HepG2 (cell line): Measurements from ENCODE around the gene ABAT. TPM values are rescaled to one million over a fixed set of nuclear protein-coding genes. Genes with fewer than 3 reads are reported as not detected.

Experiments used
- DNMT1 ChIP-seq: sonication (generic); formaldehyde crosslinking; IDR thresholded peaks from 2 replicates; pipeline ENCODE4 v1.5.1; 2020; ENCODE audit warnings: mild to moderate bottlenecking, missing genetic modification reagents
- EP300 ChIP-seq, 3 experiments: sonication (generic) in 1 of 3; formaldehyde crosslinking in 1 of 3; IDR thresholded peaks; 2 replicates each; pipeline versions ENCODE4 v1.5.1 to v1.6.1; 2011 to 2020; ENCODE audit warnings: low read depth in 2 of 3, low read length in 2 of 3, borderline replicate concordance in 1 of 3, improper control_type of control experiment in 1 of 3, mild to moderate bottlenecking in 1 of 3, missing genetic modification reagents in 1 of 3, moderate library complexity in 1 of 3
- HMGXB4 ChIP-seq, 2 experiments: sonication (generic) in 1 of 2; formaldehyde crosslinking in 1 of 2; IDR thresholded peaks; 2 replicates each; pipeline versions ENCODE4 v1.4.0 to v1.6.1; 2018 to 2020; ENCODE audit warnings: missing genetic modification reagents in 2 of 2, borderline replicate concordance in 1 of 2, low read depth in 1 of 2, mild to moderate bottlenecking in 1 of 2, missing biosample characterization in 1 of 2
- HNF1A ChIP-seq, 2 experiments: sonication (generic) in 1 of 2; formaldehyde crosslinking in 1 of 2; IDR thresholded peaks; 2 replicates each; pipeline versions ENCODE4 v1.4.0 to v1.6.1; 2016 to 2020; ENCODE audit warnings: borderline replicate concordance in 1 of 2, low read depth in 1 of 2, mild to moderate bottlenecking in 1 of 2, missing genetic modification reagents in 1 of 2
- IKZF5 ChIP-seq: IDR thresholded peaks from 2 replicates; pipeline ENCODE4 v1.6.1; 2018; ENCODE audit warnings: missing genetic modification reagents, mild to moderate bottlenecking, missing compliant biosample characterization
- KAT8 ChIP-seq: IDR thresholded peaks from 2 replicates; pipeline ENCODE4 v1.6.1; 2016; ENCODE audit warnings: missing genetic modification reagents, missing compliant biosample characterization
- MED13 ChIP-seq: sonication (generic); formaldehyde crosslinking; IDR thresholded peaks from 2 replicates; pipeline ENCODE4 v1.5.0; 2020; ENCODE audit warnings: missing genetic modification reagents
- RFXANK ChIP-seq: IDR thresholded peaks from 2 replicates; pipeline ENCODE4 v1.6.1; 2016
- SALL2 ChIP-seq: sonication (generic); formaldehyde crosslinking; IDR thresholded peaks from 2 replicates; pipeline ENCODE4 v1.8.1; 2023; ENCODE audit warnings: mild to moderate bottlenecking, missing genetic modification reagents, inconsistent platforms
- THAP11 ChIP-seq: IDR thresholded peaks from 2 replicates; pipeline ENCODE4 v1.6.1; 2016; ENCODE audit warnings: missing biosample characterization, missing genetic modification reagents
- TOE1 ChIP-seq: sonication (generic); formaldehyde crosslinking; IDR thresholded peaks from 2 replicates; pipeline ENCODE4 v1.4.0; 2020; ENCODE audit warnings: mild to moderate bottlenecking, missing genetic modification reagents
- ZNF260 ChIP-seq: sonication (generic); formaldehyde crosslinking; IDR thresholded peaks from 2 replicates; pipeline ENCODE4 v1.4.0; 2020; ENCODE audit warnings: missing genetic modification reagents, low read depth, mild to moderate bottlenecking, borderline replicate concordance
- ZNF333 ChIP-seq: sonication (generic); formaldehyde crosslinking; IDR thresholded peaks from 2 replicates; pipeline ENCODE4 v1.4.0; 2020; ENCODE audit warnings: mild to moderate bottlenecking, missing genetic modification reagents, borderline replicate concordance
- ZNF441 ChIP-seq: sonication (generic); formaldehyde crosslinking; IDR thresholded peaks from 2 replicates; pipeline ENCODE4 v1.7.0; 2021; ENCODE audit warnings: missing genetic modification reagents, borderline replicate concordance
- ZNF687 ChIP-seq: sonication (generic); formaldehyde crosslinking; IDR thresholded peaks from 2 replicates; pipeline ENCODE4 v1.5.1; 2020; ENCODE audit warnings: mild to moderate bottlenecking, missing genetic modification reagents, moderate library complexity
- ZSCAN25 ChIP-seq: sonication (generic); formaldehyde crosslinking; IDR thresholded peaks from 2 replicates; pipeline ENCODE4 v1.8.0; 2022; ENCODE audit warnings: mild to moderate bottlenecking, missing genetic modification reagents
- polyA plus RNA-seq, 8 experiments: library from polyadenylated mRNA; depleted of rRNA in 3 of 8; stranded (reverse) in 7 of 8; unstranded in 1 of 8; fragments of >200 nt; fragmentation: Illumina TruSeq in 4 of 8; extraction: Trizol in 4 of 8; gene quantifications; 2 replicates each; pipeline versions ENCODE4 v1.2.1 to v1.2.3, GENCODE V29; 2011 to 2016; ENCODE audit warnings: low read depth in 4 of 8, missing spikeins in 1 of 8, mixed read lengths in 1 of 8; ENCODE audit not compliant: insufficient read depth in 1 of 8
- total RNA-seq, 5 experiments: library from RNA; depleted of rRNA; stranded (reverse); fragments of >200 nt; fragmentation: Illumina TruSeq; extraction: Trizol; gene quantifications; 2 replicates each; pipeline ENCODE4 v1.2.3, GENCODE V29; 2016; ENCODE audit warnings: low read depth in 1 of 5

The ABAT gene
- total and polyA plus RNA-seq, 2 of the 13 experiments (the other 11 are each of a cell fraction or from before 2014, with no cell fraction given): 47.6 to 97.3 TPM

- TF ChIP-seq ZSCAN25 (CRISPR knock-in tag) (peak; percentile 48; the same call in 1 of the 2 replicates), THAP11 (peak; percentile 65), RFXANK (CRISPR knock-in tag) (0 out of 2 replicates have a peak, but pooled peaks have one; percentile 62), HNF1A (IDR thresholded peaks at IDR 0.05; ENCODE audit: low read depth) (no peak), HNF1A (CRISPR knock-in tag; IDR thresholded peaks at IDR 0.05; ENCODE audit: borderline replicate concordance) (peak; percentile 39; the same call in 1 of the 2 replicates), ZNF333 (CRISPR knock-in tag) (peak; percentile 95; the same call in 1 of the 2 replicates), EP300 (IDR thresholded peaks at IDR 0.05; ENCODE audit: low read depth in 2 of 2, low read length in 2 of 2) (peak; percentile 60 to 64; a peak in 2 of 4 replicates), EP300 (CRISPR knock-in tag; IDR thresholded peaks at IDR 0.05; ENCODE audit: borderline replicate concordance) (no peak), ZNF441 (CRISPR knock-in tag) (peak; percentile 99), HMGXB4 (CRISPR knock-in tag; IDR thresholded peaks at IDR 0.05; ENCODE audit: borderline replicate concordance in 1 of 2, low read depth in 1 of 2) (peak; percentile 40 to 41; a peak in 2 of 4 replicates), ZNF260 (CRISPR knock-in tag) (no peak), ZNF687 (CRISPR knock-in tag) (peak; percentile 78), MED13 (CRISPR knock-in tag) (0 out of 2 replicates have a peak, but pooled peaks have one; percentile 88), TOE1 (0 out of 2 replicates have a peak, but pooled peaks have one; percentile 47), IKZF5 (peak; percentile 26; the same call in 1 of the 2 replicates), DNMT1 (CRISPR knock-in tag) (0 out of 2 replicates have a peak, but pooled peaks have one; percentile 67), KAT8 (CRISPR knock-in tag) (peak; percentile 53; the same call in 1 of the 2 replicates), SALL2 (peak; percentile 76; the same call in 1 of the 2 replicates)
Measured at GRCh38 chr16:8674413-8675022, at the start of gene ABAT (continued).
